Hepatic stellate cell (primary cell): ENCODE measurements around the gene ZNF814.
"Not testable (repeated sequence)": the region's sequence is repeated elsewhere in the genome, so short reads cannot be mapped to it uniquely, and the experiment has no call there.

ENCODE experiments used
- DNase-seq: peaks from one replicate; pipeline ENCODE4 v3.0.0; 2011; ENCODE audit warnings: low spot score

Gene ZNF814

DNA sequence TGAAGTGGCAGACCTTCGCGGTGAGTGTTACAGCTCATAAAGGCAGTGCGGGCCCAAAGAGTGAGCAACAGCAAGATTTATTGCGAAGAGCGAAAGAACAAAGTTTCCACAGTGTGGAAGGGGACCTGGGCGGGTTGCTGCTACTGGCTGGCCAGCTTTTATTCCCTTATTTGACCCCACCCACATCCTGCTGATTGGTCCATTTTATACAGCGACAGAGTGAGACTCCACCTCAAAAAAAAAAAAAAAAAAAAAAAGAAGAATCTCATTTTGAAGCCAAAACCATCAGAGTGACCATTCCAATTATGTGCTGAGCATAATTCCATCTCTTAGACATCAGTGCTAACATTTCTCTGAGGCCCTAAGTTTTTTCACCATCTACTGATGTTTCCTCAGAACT is 72.2 kb downstream of the ZNF814 start:
- no peak for DNase-seq

DNA sequence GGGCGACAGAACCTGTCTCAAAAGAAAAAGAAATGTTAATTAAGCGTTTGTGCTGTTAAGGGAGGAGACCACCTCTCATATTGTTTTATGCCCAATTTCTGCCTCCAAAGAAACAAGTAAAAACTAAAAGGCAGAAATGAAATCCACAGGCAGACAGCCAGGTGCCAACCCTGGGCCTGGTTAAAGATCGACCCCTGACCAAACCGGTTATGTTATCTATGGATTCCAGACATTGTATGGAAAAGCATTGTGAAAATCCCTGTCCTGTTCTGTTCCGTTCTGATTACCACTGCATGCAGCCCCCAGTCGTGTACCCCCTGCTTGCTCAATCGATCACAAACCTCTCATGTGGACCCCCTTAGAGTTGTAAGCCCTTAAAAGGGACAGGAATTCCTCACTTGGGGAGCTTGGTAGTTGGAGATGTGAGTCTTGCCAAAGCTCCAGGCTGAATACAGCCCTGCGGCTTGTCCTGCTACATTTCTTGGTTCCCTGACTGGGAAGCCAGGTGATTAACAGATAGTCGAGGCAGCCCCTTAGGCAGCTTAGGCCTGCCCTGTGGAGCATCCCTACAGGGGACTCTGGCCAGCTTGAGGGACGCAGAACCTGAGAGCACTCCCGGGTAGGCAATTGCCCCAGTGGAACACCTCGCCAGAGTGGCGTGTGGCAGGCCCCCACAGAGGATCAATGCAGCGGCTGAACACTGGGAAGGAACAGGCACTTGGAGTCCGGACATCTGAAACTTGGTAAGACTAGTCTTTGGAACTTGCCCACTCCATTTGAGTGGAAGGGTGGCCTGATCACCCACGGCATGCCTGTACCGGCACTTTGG is 73.4 kb downstream of the ZNF814 start:
- no peak for DNase-seq

DNA sequence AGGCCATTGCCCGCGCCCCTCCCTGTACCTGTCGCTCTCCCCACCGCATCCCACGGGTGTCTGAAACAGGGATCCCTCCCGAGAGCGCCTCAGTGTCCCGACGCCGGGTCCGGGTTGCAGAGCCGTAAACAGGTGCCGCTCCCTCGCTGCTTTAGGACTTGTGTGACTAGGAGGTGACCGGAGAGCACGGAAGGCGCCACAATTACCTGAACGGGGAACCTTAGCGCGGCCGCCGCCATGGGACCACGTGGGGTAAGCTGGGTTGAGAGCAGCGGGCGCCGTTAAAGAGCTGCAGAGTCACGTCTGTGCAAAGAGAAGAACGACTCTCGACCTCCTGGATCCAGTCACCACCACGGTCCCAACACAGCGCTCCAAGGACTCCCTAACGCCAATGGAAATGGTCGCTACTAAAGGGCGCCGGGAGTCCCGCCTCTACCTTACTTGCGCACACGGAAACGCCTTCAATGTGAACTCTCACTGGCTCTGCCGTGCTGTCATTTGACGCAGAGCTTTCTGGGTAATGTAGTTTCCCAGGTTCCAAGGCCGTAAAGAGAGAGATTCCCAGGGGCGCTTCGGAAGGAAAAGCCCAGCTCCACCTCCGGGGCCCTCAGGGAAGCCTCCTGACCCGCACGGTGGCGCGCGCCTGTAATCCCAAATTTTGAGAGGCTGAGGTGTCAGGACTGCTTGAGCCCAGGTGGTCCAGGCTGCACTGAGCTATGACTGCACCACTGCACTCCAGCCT is 74.2 kb downstream of the ZNF814 start, which contains the start of gene ZNF552:
Gene ZNF552, minus strand, starts transcription at position 409 of the 742 bp plus-strand sequence. Its CDS starts 170 bp downstream, at position 239.
- DNase-seq = peak; percentile 92

DNA sequence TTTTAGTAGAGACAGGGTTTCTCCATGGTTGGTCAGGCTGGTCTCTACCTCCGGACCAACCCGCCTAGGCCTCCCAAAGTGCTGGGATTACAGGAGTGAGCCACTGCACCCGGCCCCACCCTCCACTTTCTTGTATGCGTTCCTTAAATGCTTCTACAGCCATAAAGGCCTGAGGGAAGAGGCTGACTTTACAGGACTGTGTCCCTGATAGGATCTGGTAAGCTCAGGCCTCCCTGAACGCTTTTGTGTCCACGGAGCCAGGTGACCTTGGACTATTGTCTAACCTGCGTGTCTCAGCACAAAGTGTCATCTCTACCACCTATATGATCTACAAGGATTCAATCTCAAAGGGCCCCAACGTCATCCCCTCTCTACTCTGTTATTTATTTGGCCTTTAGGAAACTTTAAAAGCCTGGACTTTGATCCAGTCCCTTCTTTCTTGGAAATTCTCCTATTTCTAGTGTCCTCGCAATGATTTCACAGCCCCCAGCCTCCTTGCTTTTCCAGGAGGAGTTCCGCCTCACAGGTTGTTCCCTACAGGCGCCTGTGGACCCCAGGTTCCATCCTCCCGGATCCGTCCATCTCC is 74.8 kb downstream of the ZNF814 start:
- no peak for DNase-seq

DNA sequence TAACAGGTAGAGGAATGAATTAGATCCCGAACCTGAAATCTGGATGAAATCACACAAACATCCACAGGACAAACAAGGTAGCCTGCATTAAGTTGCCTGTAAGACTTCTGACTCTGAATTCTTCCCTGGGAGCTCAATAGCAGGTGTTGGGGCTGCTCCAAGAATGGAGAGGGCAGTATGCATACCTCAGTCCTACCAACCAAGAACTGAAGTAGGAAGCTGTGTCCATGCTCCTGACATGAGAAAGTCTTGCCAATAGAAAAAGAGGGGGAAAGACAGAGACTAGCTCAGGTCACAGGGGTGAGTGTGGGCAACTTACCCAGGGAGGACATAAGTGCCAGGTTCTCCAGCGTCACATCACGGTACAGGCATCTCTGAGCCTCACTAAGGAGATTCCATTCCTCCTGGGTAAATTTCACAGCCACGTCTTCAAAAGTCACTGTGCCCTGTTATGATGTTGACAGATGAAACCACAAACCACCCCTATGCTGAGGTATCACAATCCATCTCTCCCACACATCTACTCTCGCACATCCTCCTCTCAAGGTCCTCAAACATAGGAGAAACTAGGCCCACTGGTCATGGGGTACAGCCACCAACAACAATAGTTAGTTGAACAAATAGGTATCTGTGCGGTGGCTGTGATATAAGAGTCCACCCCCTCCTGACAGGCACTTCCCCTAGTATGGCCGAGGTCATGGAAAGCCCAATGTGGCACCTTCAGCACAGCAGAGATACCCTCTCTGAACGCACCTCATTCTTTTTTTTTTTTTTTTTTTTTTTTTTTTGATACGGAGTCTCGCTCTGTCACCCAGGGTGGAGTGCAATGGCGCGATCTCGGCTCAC is 75.6 kb downstream of the ZNF814 start:
- DNase-seq = not testable (repeated sequence)

DNA sequence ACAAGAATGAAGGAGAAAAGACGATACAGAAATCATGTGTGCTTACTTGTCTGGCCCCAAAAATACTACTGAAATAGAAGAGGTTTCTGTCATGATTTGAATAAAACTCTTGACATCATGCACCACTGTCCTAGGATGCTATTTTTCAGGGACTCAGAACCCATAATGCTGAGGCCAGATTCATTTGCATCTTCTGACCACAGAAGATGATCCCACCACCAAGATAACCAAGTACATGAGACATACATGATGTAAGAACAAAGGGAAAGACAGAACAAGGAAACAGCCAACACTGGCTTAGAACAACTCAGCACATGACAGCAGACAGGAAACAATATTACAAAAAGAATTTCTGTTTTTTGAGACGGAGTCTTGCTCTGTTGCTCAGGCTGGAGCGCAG is 76.6 kb downstream of the ZNF814 start:
- DNase-seq = no peak

DNA sequence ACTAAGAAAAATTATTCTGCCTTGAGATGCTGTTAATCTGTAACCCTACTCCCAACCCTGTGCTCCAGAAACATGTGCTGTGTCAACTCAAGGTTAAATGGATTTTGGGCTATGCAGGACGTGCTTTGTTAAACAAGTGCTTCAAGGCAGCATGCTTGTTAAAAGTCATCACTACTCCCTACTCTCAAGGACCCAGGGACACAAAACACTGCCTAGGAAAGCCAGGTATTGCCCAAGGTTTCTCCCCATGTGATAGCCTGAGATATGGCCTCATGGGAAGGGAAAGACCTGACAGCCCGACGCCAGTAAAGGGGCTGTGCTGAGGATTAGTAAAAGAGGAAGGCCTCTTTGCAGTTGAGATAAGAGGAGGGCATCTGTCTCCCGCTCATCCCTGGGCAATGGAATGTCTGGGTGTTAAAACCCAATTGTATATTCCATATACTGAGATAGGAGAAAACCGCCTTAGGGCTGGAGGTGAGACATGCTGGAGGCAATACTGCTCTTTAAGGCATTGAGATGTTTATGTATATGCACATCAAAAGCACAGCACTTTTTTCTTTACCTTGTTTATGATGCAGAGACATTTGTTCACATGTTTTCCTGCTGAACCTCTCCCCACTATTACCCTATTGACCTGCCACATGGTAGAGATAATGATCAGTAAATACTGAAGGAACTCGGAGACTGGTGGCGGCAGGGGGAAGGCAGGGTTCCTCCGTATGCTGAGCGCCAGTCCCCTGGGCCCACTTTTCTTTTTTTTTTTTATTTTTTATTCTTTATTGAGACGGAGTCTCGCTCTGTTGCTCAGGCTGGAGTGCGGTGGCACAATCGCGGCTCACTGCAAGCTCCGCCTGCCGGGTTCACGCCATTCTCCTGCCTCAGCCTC is 78.2 kb downstream of the ZNF814 start:
- not testable (repeated sequence) for DNase-seq

DNA sequence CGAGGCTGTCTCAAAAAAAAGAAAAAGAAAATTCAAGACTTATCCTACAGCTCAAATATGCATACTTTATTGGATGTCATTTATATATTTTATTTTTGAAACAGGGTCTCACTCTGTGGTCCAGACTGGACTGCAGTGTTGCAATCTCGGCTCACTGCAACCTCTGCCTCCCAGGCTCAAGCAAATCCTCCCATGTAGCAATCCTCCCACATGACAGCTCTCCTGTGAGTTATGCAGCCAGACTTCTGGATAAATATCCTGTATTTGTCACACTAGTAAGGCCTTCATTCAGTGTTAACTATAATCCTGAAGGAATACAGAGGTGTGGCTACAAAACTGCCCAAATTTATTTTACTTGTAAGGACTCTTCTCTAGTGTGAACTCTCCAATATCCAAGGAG is 81.3 kb downstream of the ZNF814 start:
- DNase-seq = no peak

DNA sequence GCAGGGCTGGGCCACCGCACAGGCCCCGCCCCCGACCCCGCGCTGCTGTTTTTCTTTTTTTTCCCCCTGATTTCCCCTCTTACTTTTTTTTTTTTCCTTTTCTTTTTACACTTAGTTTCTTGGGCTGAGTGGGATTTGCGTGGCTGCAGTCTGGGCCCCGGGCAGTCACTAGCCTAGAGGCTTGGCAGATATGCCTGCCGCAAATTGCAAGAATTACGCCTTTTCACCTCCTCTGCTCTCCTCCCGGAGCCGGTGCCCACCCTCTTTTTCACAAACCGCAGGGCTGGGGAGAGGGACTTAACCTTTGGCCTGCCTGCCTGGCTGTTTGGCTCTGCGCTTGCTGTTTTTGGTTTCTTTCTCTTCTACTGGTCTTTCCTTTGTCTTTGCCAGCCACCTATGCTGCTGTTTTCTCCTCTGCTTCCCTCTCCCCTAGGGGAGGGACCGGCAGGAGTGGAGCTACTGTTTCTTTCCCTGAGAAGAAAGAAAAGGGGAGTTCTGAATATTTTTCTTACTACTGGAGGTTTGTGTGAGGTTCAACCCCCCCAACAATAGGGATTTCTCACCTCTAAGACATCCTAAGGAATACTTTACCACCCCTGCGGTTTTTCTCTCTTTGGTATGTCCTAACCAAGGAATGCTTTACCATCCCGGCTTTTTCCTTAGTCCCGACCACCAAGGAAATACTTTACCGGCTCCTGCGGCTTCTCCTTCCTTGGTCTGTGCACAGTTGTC is 85.1 kb downstream of the ZNF814 start:
- DNase-seq = peak; percentile 53

DNA sequence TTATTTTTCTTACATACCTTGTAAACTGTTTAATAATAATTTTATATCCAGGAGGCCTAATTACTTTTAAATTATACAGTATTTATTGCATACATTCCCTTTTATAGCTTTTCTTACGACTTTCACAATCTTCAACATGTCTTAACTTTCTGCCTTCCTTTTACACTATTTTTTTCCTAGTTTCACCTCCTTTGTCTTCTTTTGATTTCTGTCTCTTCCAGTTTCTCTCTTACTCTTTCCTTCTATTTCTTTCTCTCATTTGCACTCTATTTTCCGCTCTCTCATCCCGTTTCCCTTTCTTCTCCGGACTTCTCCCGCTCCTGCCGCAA is 85.6 kb downstream of the ZNF814 start:
- no peak for DNase-seq

DNA sequence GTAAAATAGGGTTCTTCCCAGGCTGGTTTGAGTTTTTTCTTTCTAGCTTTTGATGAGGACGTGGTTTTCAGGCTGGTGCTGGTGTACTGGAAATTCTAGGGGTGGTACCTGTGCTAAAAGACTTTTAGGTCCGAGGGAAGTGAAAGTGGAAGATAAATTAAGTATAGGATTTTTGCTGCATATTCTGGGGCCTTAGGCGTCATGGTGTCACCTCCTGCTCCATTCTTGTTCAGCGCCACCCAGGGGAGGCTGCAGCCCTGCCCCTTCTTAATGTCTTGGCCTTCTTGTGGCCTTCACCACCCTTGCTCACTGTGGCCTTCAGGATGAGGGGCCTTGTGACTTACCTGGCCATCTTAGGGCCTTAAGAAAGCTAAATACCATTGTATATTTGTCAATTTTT is 86.6 kb downstream of the ZNF814 start:
- DNase-seq = no peak

DNA sequence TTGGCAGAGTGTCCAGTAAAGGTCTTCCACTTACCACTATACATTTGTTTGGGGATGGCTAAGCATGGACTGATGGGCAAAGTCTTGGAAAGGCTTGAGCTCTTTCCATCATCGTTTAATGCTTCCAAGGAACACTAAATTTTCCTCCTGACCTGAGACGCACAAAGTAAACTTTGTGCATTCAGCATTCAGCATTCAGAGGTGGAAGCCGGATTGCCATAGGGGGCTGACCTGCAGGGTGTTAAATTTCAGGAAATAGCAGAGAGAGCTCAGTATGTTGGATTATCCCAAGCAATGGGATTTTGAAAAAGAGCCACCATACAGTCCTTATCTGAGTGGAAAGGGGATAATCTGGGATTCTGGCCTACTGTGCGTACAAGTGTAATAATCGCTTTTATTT is 88.1 kb downstream of the ZNF814 start:
- no peak for DNase-seq
